A673 (cell line): ENCODE results near the gene ACD. TPM values are rescaled to one million over a fixed set of nuclear protein-coding genes. Genes with fewer than 3 reads are reported as not detected.

Experiments used
- BruUV-seq: library from RNA; stranded (reverse); fragments of 400-500 nt; replicated peaks from 2 replicates; lab custom pipeline; 2021; lab: Mats Ljungman, UMichigan
- CTCF ChIA-PET: fragments of 300-600 bp; sonication (Branson Sonifier 250); formaldehyde crosslinking; loops from one replicate; lab custom pipeline; 2022; ENCODE audit warnings: antibody characterized with exemption; lab: Charles Lee
- POLR2A ChIA-PET: fragments of 300-600 bp; sonication (Branson Sonifier 250); formaldehyde crosslinking; loops from one replicate; lab custom pipeline; 2022; ENCODE audit warnings: antibody characterized with exemption; ENCODE audit not compliant: low non-redundant PET; lab: Charles Lee
- DNase-seq: peaks from one replicate; pipeline ENCODE4 v3.0.0-alpha.2; 2015; ENCODE audit warnings: low spot score
- H3K27ac ChIP-seq: fragments of 200-600 bp; sonication (generic); 2 replicates; pipeline ENCODE4 v1.5.1; 2016; ENCODE audit warnings: mixed run types, low read depth, mild to moderate bottlenecking, mixed read lengths, antibody characterized with exemption, low read length; ENCODE audit not compliant: poor library complexity, severe bottlenecking
- H3K27me3 ChIP-seq: fragments of 200-600 bp; sonication (generic); replicated peaks from 2 replicates; pipeline ENCODE4 v1.6.1; 2017; ENCODE audit warnings: mixed run types, low read depth, mild to moderate bottlenecking, mixed read lengths, antibody characterized with exemption, low read length; ENCODE audit not compliant: insufficient read depth, poor library complexity
- H3K36me3 ChIP-seq: fragments of 200-600 bp; sonication (generic); 2 replicates; pipeline ENCODE4 v1.6.1; 2016; ENCODE audit warnings: mixed run types, mild to moderate bottlenecking, mixed read lengths, antibody characterized with exemption, low read length; ENCODE audit not compliant: insufficient read depth, poor library complexity, severe bottlenecking
- H3K4me1 ChIP-seq: fragments of 200-600 bp; sonication (generic); 2 replicates; pipeline ENCODE4 v1.6.1; 2017; ENCODE audit warnings: mixed run types, mild to moderate bottlenecking, mixed read lengths, antibody characterized with exemption, low read length; ENCODE audit not compliant: insufficient read depth, poor library complexity, severe bottlenecking
- H3K4me3 ChIP-seq: fragments of 200-600 bp; sonication (generic); 2 replicates; pipeline ENCODE4 v1.5.1; 2016; ENCODE audit warnings: low read depth, mixed run types, mild to moderate bottlenecking, mixed read lengths, low read length; ENCODE audit not compliant: poor library complexity, severe bottlenecking
- H3K9me3 ChIP-seq: fragments of 200-600 bp; sonication (generic); 2 replicates; pipeline ENCODE4 v1.6.1; 2016; ENCODE audit warnings: mixed run types, low read depth, mild to moderate bottlenecking, mixed read lengths, antibody characterized with exemption, low read length; ENCODE audit not compliant: poor library complexity, severe bottlenecking
- EZH2 ChIP-seq: fragments of 200-600 bp; sonication (generic); IDR thresholded peaks from 2 replicates; pipeline ENCODE4 v1.6.1; 2017; ENCODE audit warnings: borderline replicate concordance, low read depth, mild to moderate bottlenecking, mixed read lengths, antibody characterized with exemption, low read length; ENCODE audit not compliant: poor library complexity, severe bottlenecking
- intact Hi-C: fragments of 100-400 bp; cut with micrococcal nuclease; formaldehyde crosslinking; loops from one replicate; pipeline ENCODE4 v1.10.0; 2022; ENCODE audit not compliant: unreplicated experiment
- total RNA-seq: library from RNA; stranded (reverse); gene quantifications from 2 replicates; pipeline ENCODE4 v1.2.3, GENCODE V29; 2021
- TF ChIP-seq, protein P1 (sequence below): fragments of 300-800, 200-600 bp; sonication (generic); conservative IDR thresholded peaks from 2 replicates; pipeline ENCODE4 v1.5.1; 2017; ENCODE audit warnings: low read depth, mild to moderate bottlenecking, antibody characterized with exemption, low read length, moderate library complexity, mixed read lengths

ACD gene
- total RNA-seq, 1 experiment from 2014 or later: 45.8 TPM

DNA sequence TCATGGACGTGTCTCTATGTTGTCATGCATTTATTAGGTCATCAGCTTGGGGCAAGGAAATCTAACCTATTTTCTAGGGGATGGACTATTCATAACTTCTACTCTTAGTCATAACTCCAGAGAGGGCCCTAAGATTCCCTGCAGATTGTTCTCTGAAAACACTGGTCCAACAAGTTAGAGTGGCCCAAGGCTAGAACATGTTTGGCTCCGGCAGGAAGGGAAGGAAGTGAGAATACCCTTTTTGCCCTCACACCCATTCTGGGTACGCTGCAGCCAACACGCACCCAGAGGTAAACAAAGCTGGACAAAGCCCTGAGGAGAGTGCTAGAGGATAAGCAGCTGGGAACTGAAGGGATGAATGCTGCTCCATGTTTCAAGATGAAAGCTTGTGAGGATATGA, 16.5 kb upstream of the ACD start:
- Histone ChIP-seq H3K9me3 (no peaks in the 10 kb centered on the region), H3K36me3 (no peaks in the 10 kb centered on the region), H3K4me3 (no peak overlapping the region), H3K27me3 (no peaks in the 10 kb centered on the region), H3K27ac (no peak overlapping the region), H3K4me1 (peaks cover 19% of the 10 kb centered on the region)
- BruUV-seq: no TSS peak
- intact Hi-C loops: no loop called here
- TF ChIP-seq, protein P1, sequence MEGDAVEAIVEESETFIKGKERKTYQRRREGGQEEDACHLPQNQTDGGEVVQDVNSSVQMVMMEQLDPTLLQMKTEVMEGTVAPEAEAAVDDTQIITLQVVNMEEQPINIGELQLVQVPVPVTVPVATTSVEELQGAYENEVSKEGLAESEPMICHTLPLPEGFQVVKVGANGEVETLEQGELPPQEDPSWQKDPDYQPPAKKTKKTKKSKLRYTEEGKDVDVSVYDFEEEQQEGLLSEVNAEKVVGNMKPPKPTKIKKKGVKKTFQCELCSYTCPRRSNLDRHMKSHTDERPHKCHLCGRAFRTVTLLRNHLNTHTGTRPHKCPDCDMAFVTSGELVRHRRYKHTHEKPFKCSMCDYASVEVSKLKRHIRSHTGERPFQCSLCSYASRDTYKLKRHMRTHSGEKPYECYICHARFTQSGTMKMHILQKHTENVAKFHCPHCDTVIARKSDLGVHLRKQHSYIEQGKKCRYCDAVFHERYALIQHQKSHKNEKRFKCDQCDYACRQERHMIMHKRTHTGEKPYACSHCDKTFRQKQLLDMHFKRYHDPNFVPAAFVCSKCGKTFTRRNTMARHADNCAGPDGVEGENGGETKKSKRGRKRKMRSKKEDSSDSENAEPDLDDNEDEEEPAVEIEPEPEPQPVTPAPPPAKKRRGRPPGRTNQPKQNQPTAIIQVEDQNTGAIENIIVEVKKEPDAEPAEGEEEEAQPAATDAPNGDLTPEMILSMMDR: no peak
- no peak for TF ChIP-seq EZH2
- ChIA-PET POLR2A (no interaction called here), CTCF (no interaction called here)
- no peak for DNase-seq

DNA sequence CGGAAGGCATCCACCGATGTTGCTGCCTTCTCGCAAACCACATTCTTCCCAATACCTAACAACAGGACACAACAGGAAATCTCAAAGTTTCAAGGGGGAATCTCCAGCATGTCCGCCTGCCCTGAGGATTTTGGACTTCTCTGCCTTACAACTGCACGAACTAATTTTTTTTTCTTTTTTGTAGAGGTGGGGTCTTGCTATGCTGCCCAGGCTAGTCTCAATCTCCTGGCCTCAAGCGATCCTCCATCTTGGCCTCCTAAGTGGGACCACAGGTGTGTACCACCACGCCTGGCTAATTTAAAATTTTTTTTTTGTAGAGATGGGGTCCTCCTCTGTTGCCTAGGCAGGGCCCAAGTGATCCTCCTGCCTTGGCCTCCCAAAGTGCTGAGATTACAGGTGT, 15.9 kb upstream of the ACD start:
- no peaks in the 10 kb centered on the region for H3K9me3 ChIP-seq
- H3K27ac ChIP-seq: no peak overlapping the region
- intact Hi-C loops: no loop called here
- DNase-seq: no peak
- CTCF ChIA-PET: no interaction called here
- peaks cover 19% of the 10 kb centered on the region for H3K4me1 ChIP-seq
- no peaks in the 10 kb centered on the region for H3K27me3 ChIP-seq
- no peaks in the 10 kb centered on the region for H3K36me3 ChIP-seq
- POLR2A ChIA-PET: no interaction called here
- no peak for TF ChIP-seq EZH2
- TF ChIP-seq, protein P1: no peak
- H3K4me3 ChIP-seq: no peak overlapping the region
- BruUV-seq: no TSS peak

DNA sequence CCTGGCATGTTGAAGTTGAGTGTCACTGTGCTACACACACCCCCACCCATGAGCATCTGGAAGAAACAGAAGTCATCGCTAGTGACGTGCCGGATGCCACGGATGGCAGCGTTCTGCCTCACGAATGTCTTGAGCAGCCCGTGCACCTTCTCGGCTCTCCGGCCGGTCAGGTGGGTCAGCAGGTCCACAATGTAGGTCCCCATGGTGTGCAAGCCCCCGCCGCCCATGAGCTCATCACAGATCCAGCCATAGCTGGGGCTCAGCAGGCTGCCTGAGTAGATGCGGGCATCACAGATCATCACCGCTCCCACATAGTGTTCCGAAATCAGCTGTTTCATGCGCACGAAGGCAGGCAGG, 15.5 kb upstream of the ACD start:
- no peaks in the 10 kb centered on the region for H3K27me3 ChIP-seq
- POLR2A ChIA-PET: no interaction called here
- no TSS peak for BruUV-seq
- H3K27ac ChIP-seq: no peak overlapping the region
- H3K4me1 ChIP-seq: peaks cover 19% of the 10 kb centered on the region
- no peak for TF ChIP-seq EZH2
- TF ChIP-seq, protein P1: no peak
- H3K4me3 ChIP-seq: no peak overlapping the region
- H3K9me3 ChIP-seq: no peaks in the 10 kb centered on the region
- CTCF ChIA-PET: no interaction called here
- intact Hi-C loops: no loop called here
- no peak for DNase-seq
- no peaks in the 10 kb centered on the region for H3K36me3 ChIP-seq
